ENCODE data around the gene NRL. TPM values are rescaled to one million over a fixed set of nuclear protein-coding genes. Genes with fewer than 3 reads are reported as not detected.

The NRL gene
- polyA plus RNA-seq: 0.29 to 0.72 TPM (median 0.39 TPM) in 3 replicates
- polyA plus RNA-seq (2011; ENCODE audit: low read depth): not detected
- 0.42 and 0.43 TPM in 2 replicates for polyA plus RNA-seq (2011; cell fraction: cytosol; rRNA removed)
- 0.37 and 0.53 TPM in 2 replicates for polyA plus RNA-seq (2011; cell fraction: nucleus; rRNA removed)
- 0.38 and 0.58 TPM in 2 replicates for polyA plus RNA-seq (2012; ENCODE audit: low replicate concordance)
- polyA minus RNA-seq: 0.20 TPM in 1 of 3 replicates, not detected in the others
- not detected for polyA minus RNA-seq (2011; cell fraction: cytosol; rRNA and poly(A)+ RNA removed)
- polyA minus RNA-seq (2011; cell fraction: nucleus; rRNA and poly(A)+ RNA removed): 0.23 and 1.2 TPM in 2 replicates

- FAIRE-seq (peak; percentile 77), DNase-seq (ENCODE audit: low read depth, low spot score) (peak; percentile 98)
- Histone ChIP-seq H3K4me1 (ENCODE audit: control insufficient read depth, extremely low read depth, insufficient read depth, low read length) (peaks cover 15% of the 10 kb centered on the region), H3K9me3 (ENCODE audit: control insufficient read depth, low read depth, low read length) (no peaks in the 10 kb centered on the region), H3K79me2 (ENCODE audit: control insufficient read depth, insufficient read depth, low read length) (no peaks in the 10 kb centered on the region), H3K36me3 (ENCODE audit: control insufficient read depth in 2 of 2, extremely low read depth in 1 of 2, insufficient read depth in 2 of 2, low read length in 2 of 2) (peaks cover 12 to 23% of the 10 kb centered on the region in 2 experiments), H3K4me3 (ENCODE audit: control insufficient read depth in 2 of 3, extremely low read depth in 1 of 3, insufficient read depth in 2 of 3, low read depth in 1 of 3, low read length in 3 of 3) (peak within 1 kb of the TSS; percentile 68 to 84 (median 74)), H3K9me1 (ENCODE audit: control insufficient read depth, extremely low read depth, insufficient read depth, low read length) (no peaks in the 10 kb centered on the region), H3K27ac (ENCODE audit: control insufficient read depth, insufficient read depth, low read length) (peak within 1 kb of the TSS; percentile 97), H3K9ac (ENCODE audit: control insufficient read depth, extremely low read depth, insufficient read depth, low read length) (peak within 1 kb of the TSS; percentile 90), H3K4me2 (ENCODE audit: control insufficient read depth, extremely low read depth, insufficient read depth, low read depth, low read length) (peak within 1 kb of the TSS; percentile 71), H3K27me3 (ENCODE audit: control insufficient read depth, extremely low read depth, insufficient read depth, low read length) (no peaks in the 10 kb centered on the region), H4K20me1 (ENCODE audit: control insufficient read depth, extremely low read depth, insufficient read depth, low read length) (no peaks in the 10 kb centered on the region), H2AFZ (ENCODE audit: control insufficient read depth, low read length) (peak within 1 kb of the TSS; percentile 87)
- dilution Hi-C loops (cut with MboI; ENCODE audit: extremely low pct_ligation_motif_present, low sequenced_read_pairs): no loop called here
- TF ChIP-seq CTCF (optimal IDR thresholded peaks at IDR 0.05 in 1 of 3, IDR thresholded peaks at IDR 0.05 in 1 of 3, conservative IDR thresholded peaks at IDR 0.05 in 1 of 3; ENCODE audit: extremely low read depth in 1 of 3, insufficient read depth in 2 of 3, low read length in 3 of 3) (no peak), EZH2 (IDR thresholded peaks at IDR 0.05; ENCODE audit: low read length) (no peak)
Observed at GRCh38 chr14:24114532-24115421, at the start of gene NRL, which contains the start of gene DCAF11. Gene NRL, minus strand, starts transcription at chr14:24114949. Its CDS starts 32,101 bp downstream, at chr14:24082848. Gene DCAF11, plus strand, starts transcription at chr14:24114777. Its CDS starts 818 bp downstream, at chr14:24115595.

- H4K20me1 ChIP-seq (ENCODE audit: control insufficient read depth, extremely low read depth, insufficient read depth, low read length): no peaks in the 10 kb centered on the region
- no peaks in the 10 kb centered on the region for H3K27me3 ChIP-seq (ENCODE audit: control insufficient read depth, extremely low read depth, insufficient read depth, low read length)
- peak overlapping the region; percentile 99 for H3K27ac ChIP-seq (ENCODE audit: control insufficient read depth, insufficient read depth, low read length)
- peaks cover 53 to 58% of the 10 kb centered on the region in 2 experiments for H3K36me3 ChIP-seq (ENCODE audit: control insufficient read depth in 2 of 2, extremely low read depth in 1 of 2, insufficient read depth in 2 of 2, low read length in 2 of 2)
- peaks cover 32% of the 10 kb centered on the region for H3K79me2 ChIP-seq (ENCODE audit: control insufficient read depth, insufficient read depth, low read length)
- H3K4me2 ChIP-seq (ENCODE audit: control insufficient read depth, extremely low read depth, insufficient read depth, low read depth, low read length): peak overlapping the region; percentile 100
- DNase-seq (ENCODE audit: low read depth, low spot score): no peak
- H3K9ac ChIP-seq (ENCODE audit: control insufficient read depth, extremely low read depth, insufficient read depth, low read length): peak overlapping the region; percentile 100
- H2AFZ ChIP-seq (ENCODE audit: control insufficient read depth, low read length): no peak overlapping the region
- peak overlapping the region; percentile 72 to 96 (median 95) for H3K4me3 ChIP-seq (ENCODE audit: control insufficient read depth in 2 of 3, extremely low read depth in 1 of 3, insufficient read depth in 2 of 3, low read depth in 1 of 3, low read length in 3 of 3)
- H3K9me3 ChIP-seq (ENCODE audit: control insufficient read depth, low read depth, low read length): no peaks in the 10 kb centered on the region
- H3K4me1 ChIP-seq (ENCODE audit: control insufficient read depth, extremely low read depth, insufficient read depth, low read length): peaks cover 29% of the 10 kb centered on the region
- no peak for TF ChIP-seq CTCF (optimal IDR thresholded peaks at IDR 0.05 in 1 of 3, IDR thresholded peaks at IDR 0.05 in 1 of 3, conservative IDR thresholded peaks at IDR 0.05 in 1 of 3; ENCODE audit: extremely low read depth in 1 of 3, insufficient read depth in 2 of 3, low read length in 3 of 3)
- no peak for TF ChIP-seq EZH2 (IDR thresholded peaks at IDR 0.05; ENCODE audit: low read length)
- dilution Hi-C loops (cut with MboI; ENCODE audit: extremely low pct_ligation_motif_present, low sequenced_read_pairs): no loop called here
- no peak for FAIRE-seq
- H3K9me1 ChIP-seq (ENCODE audit: control insufficient read depth, extremely low read depth, insufficient read depth, low read length): no peaks in the 10 kb centered on the region
Observed at GRCh38 chr14:24162093-24162492, 47.3 kb upstream of the NRL start.

All from keratinocyte (primary cell).